B cell (primary cell): ENCODE measurements around the gene PPP1R11. TPM values are rescaled to one million over a fixed set of nuclear protein-coding genes. Genes with fewer than 3 reads are reported as not detected.

ENCODE experiments used
- ATAC-seq: fragments of 200-7000 bp; cut with Tn5 transposase; one replicate; pipeline ENCODE4 v1.10.0; 2021; ENCODE audit warnings: low read depth, mild to moderate bottlenecking, moderate number of reproducible peaks, moderate library complexity
- CTCF ChIA-PET: fragments of 350-600 bp; sonication (Branson Sonifier 250); formaldehyde crosslinking; loops from one replicate; lab custom pipeline; 2021; ENCODE audit warnings: antibody characterized with exemption, inconsistent platforms; lab: Charles Lee
- POLR2A ChIA-PET: fragments of 350-600 bp; sonication (Branson Sonifier 250); formaldehyde crosslinking; loops from one replicate; lab custom pipeline; 2021; ENCODE audit warnings: antibody characterized with exemption; lab: Charles Lee
- DNase-seq: peaks from one replicate; pipeline ENCODE4 v3.0.0; 2013
- H2AFZ ChIP-seq: 2 replicates; pipeline ENCODE4 v1.6.1; 2012; ENCODE audit warnings: mild to moderate bottlenecking, low read depth, low read length; ENCODE audit not compliant: insufficient read depth, poor library complexity, severe bottlenecking
- H3K27ac ChIP-seq, 2 donors: 1 replicate in 1 of 2; 2 replicates in 1 of 2; pipeline ENCODE4 v1.5.1; 2012 to 2013; ENCODE audit warnings: low read length in 2 of 2, mild to moderate bottlenecking in 2 of 2, moderate library complexity in 1 of 2
- H3K27me3 ChIP-seq, 4 experiments: fragments of 200-600 bp in 1 of 4; sonication (generic) in 1 of 4; replicated peaks in 1 of 4; 1 replicate in 2 of 4; 2 replicates in 2 of 4; pipeline versions ENCODE4 v1.6.1 to v1.7.0; 2013 to 2016; ENCODE audit warnings: low read length in 3 of 4, mild to moderate bottlenecking in 2 of 4, mixed read lengths in 1 of 4, moderate library complexity in 1 of 4; ENCODE audit not compliant: insufficient read depth in 4 of 4, control insufficient read depth in 3 of 4; ENCODE audit errors: control extremely low read depth in 1 of 4
- H3K36me3 ChIP-seq, 2 experiments: replicated peaks in 1 of 2; 1 replicate in 1 of 2; 2 replicates in 1 of 2; pipeline versions ENCODE4 v1.6.1 to v1.7.1; 2013; ENCODE audit warnings: low read length in 1 of 2; ENCODE audit not compliant: insufficient read depth in 2 of 2, control insufficient read depth in 1 of 2; ENCODE audit errors: control extremely low read depth in 1 of 2, extremely low read depth in 1 of 2
- H3K4me1 ChIP-seq, 2 donors: fragments of 200-600 bp in 1 of 2; sonication (generic) in 1 of 2; 1 replicate in 1 of 2; 2 replicates in 1 of 2; pipeline versions ENCODE4 v1.5.1 to v1.6.1; 2013 to 2017; ENCODE audit warnings: low read length in 2 of 2; ENCODE audit not compliant: control insufficient read depth in 2 of 2, insufficient read depth in 2 of 2
- H3K4me2 ChIP-seq: replicated peaks from 2 replicates; pipeline ENCODE3; 2012; ENCODE audit warnings: mild to moderate bottlenecking, low read depth, low read length; ENCODE audit not compliant: poor library complexity, severe bottlenecking
- H3K4me3 ChIP-seq, 5 experiments: fragments of 200-600 bp in 1 of 5; sonication (generic) in 1 of 5; 1 replicate in 3 of 5; 2 replicates in 2 of 5; pipeline versions ENCODE4 v1.5.1 to v1.7.0; 2011 to 2016; ENCODE audit warnings: low read length in 4 of 5, mild to moderate bottlenecking in 4 of 5, low read depth in 2 of 5, control low read depth in 1 of 5, moderate library complexity in 1 of 5; ENCODE audit not compliant: insufficient read depth in 1 of 5; ENCODE audit errors: control extremely low read depth in 1 of 5, extremely low read depth in 1 of 5
- H3K79me2 ChIP-seq: fragments of 200-600 bp; sonication (generic); one replicate; pipeline ENCODE4 v1.6.0; 2016; ENCODE audit warnings: low read length; ENCODE audit not compliant: control insufficient read depth, insufficient read depth
- H3K9ac ChIP-seq: fragments of 200-600 bp; sonication (generic); 2 replicates; pipeline ENCODE4 v1.6.1; 2017; ENCODE audit warnings: mild to moderate bottlenecking, low read length, moderate library complexity
- H3K9me3 ChIP-seq, 3 donors: one replicate each; pipeline versions ENCODE4 v1.6.1 to v1.7.1; 2013; ENCODE audit warnings: low read length in 2 of 3; ENCODE audit not compliant: control insufficient read depth in 2 of 3, insufficient read depth in 1 of 3; ENCODE audit errors: control extremely low read depth in 1 of 3
- H4K20me1 ChIP-seq: 2 replicates; pipeline ENCODE4 v1.6.0; 2012; ENCODE audit warnings: mild to moderate bottlenecking, low read length; ENCODE audit not compliant: insufficient read depth, control insufficient read depth, poor library complexity, severe bottlenecking
- H3K27ac Mint-ChIP-seq: one replicate; pipeline ENCODE4 v1.8.0; 2021; ENCODE audit warnings: mixed read lengths
- H3K27me3 Mint-ChIP-seq: one replicate; pipeline ENCODE4 v1.8.0; 2021; ENCODE audit warnings: mixed read lengths
- H3K4me1 Mint-ChIP-seq: one replicate; pipeline ENCODE4 v1.8.0; 2021; ENCODE audit warnings: mixed read lengths
- H3K4me3 Mint-ChIP-seq: one replicate; pipeline ENCODE4 v1.8.0; 2021; ENCODE audit warnings: mixed read lengths
- H3K9me3 Mint-ChIP-seq: one replicate; pipeline ENCODE4 v1.8.0; 2022; ENCODE audit warnings: mixed read lengths; ENCODE audit not compliant: insufficient read depth
- EZH2 ChIP-seq: IDR thresholded peaks from 2 replicates; pipeline ENCODE4 v1.6.1; 2012; ENCODE audit warnings: borderline replicate concordance, low read depth, mild to moderate bottlenecking, moderate library complexity, low read length; ENCODE audit not compliant: insufficient read depth, poor library complexity, severe bottlenecking
- WGBS: methylation state at CpG from one replicate; pipeline ENCODE4 v1.1.5; 2013; ENCODE audit warnings: missing lambda C conversion rate; ENCODE audit not compliant: insufficient coverage; 5-methylcytosine and 5-hydroxymethylcytosine counted together
- intact Hi-C: fragments of 100-400 bp; cut with micrococcal nuclease; formaldehyde crosslinking; loops from one replicate; pipeline ENCODE4 v1.10.0; 2022
- polyA plus RNA-seq: library from polyadenylated mRNA; depleted of rRNA; stranded (reverse); fragments of >200 nt; gene quantifications from 2 replicates; pipeline ENCODE4 v1.2.3, GENCODE V29; 2012
- total RNA-seq, 2 donors: library from RNA; stranded (reverse); fragments of 120-200 nt in 1 of 2; gene quantifications; 1 replicate in 1 of 2; 2 replicates in 1 of 2; pipeline versions ENCODE4 v1.2.3 to v1.2.4, GENCODE V29; 2013 to 2022
- TF ChIP-seq, protein P1 (sequence below): fragments of 200-600 bp; IDR thresholded peaks from one replicate; pipeline ENCODE4 v1.8.0; 2022; ENCODE audit warnings: antibody characterized with exemption, mild to moderate bottlenecking

The PPP1R11 gene
- total and polyA plus RNA-seq, 2 donors (not counting 1 experiment from before 2014, with no cell fraction given), result 44.8 to 47.8 TPM

DNA sequence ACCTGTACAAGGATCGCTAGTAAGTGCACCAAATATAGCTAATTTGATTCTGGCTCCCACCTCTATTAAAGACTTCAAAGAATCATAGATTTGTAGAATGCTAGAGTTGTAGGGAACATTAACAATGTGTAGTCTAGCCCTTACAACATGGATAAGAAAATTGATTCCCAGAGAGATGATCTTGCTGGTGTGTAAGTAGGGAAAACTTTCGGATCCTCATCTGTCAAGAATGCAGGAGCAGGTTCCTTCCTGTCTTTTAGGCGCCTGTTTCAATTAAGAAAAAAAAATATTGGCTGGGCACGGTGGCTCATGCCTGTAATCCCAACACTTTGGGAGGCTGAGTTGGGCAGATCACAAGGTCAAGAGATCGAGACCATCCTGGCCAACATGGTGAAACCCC, 20.9 kb downstream of the PPP1R11 start:
- Mint-ChIP-seq H3K27me3 (peaks cover 59% of the 10 kb centered on the region), H3K9me3 (no peaks in the 10 kb centered on the region), H3K4me3 (no peak overlapping the region), H3K27ac (no peak overlapping the region), H3K4me1 (no peaks in the 10 kb centered on the region)
- Histone ChIP-seq H2AFZ (no peak overlapping the region), H3K27me3 (peaks cover 0 to 51% (median 41%) of the 10 kb centered on the region in 4 experiments), H4K20me1 (no peaks in the 10 kb centered on the region), H3K4me2 (no peak overlapping the region), H3K27ac (no peak overlapping the region), H3K36me3 (no peaks in the 10 kb centered on the region), H3K4me3 (no peak overlapping the region), H3K9me3 (peaks cover 0 to 5% (median 0%) of the 10 kb centered on the region in 3 donors), H3K9ac (no peak overlapping the region), H3K4me1 (no peaks in the 10 kb centered on the region), H3K79me2 (no peaks in the 10 kb centered on the region)
- DNase-seq (no peak), ATAC-seq (no peak)
- intact Hi-C loops, result no loop called here
- no peak for TF ChIP-seq EZH2
- TF ChIP-seq, protein P1, sequence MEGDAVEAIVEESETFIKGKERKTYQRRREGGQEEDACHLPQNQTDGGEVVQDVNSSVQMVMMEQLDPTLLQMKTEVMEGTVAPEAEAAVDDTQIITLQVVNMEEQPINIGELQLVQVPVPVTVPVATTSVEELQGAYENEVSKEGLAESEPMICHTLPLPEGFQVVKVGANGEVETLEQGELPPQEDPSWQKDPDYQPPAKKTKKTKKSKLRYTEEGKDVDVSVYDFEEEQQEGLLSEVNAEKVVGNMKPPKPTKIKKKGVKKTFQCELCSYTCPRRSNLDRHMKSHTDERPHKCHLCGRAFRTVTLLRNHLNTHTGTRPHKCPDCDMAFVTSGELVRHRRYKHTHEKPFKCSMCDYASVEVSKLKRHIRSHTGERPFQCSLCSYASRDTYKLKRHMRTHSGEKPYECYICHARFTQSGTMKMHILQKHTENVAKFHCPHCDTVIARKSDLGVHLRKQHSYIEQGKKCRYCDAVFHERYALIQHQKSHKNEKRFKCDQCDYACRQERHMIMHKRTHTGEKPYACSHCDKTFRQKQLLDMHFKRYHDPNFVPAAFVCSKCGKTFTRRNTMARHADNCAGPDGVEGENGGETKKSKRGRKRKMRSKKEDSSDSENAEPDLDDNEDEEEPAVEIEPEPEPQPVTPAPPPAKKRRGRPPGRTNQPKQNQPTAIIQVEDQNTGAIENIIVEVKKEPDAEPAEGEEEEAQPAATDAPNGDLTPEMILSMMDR, result no peak
- WGBS, result 81% methylated on average over 2 of the region's 5 CpGs
- CTCF ChIA-PET, result interaction anchor here (0.8 to 3.9 kb wide), 3 partner anchors 15 to 50 kb away, joined by 3 to 21 read pairs (median 3); no protein-coding TSS in a partner anchor
- POLR2A ChIA-PET, result no interaction called here

DNA sequence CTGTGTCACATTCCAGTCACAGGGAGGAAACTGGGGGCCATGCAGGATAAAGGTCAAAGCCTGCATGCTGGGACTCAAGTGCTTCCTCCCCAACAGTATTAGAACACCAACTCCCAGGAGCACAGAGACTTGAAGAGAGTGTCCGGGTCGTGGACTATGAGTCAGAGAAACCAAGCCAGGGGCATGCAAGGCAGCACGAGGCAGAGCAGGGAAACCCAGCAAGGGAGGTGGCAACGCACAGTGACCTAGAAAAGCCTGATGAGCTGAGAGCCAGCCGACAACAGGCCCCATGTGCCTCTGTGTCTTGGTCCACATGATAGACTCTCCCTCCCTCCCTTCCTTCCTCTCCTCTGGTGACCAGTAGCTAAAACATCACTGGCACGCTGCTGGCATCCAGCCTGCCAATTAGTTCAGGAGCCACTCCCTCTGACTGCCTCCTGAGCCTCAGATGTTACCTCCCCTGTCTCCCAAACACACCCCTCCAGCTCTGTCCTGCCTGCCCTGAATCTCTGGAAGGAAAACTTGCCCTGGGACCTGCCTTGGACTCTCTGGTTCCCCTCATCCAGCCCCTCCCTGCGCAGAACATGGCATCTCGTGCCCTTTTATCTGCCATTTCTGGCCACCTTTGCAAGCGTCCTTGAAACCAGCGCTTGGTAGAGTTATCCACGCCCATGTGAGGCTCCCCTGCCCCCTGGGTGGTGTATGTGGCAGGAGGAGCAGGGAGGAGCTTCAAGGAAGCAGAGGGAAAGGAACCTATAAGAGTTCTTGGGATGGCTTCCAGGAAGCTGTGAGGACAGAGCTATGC, 24.8 kb downstream of the PPP1R11 start:
- H3K79me2 ChIP-seq, result no peaks in the 10 kb centered on the region
- H3K27ac ChIP-seq, result no peak overlapping the region
- H3K4me2 ChIP-seq, result no peak overlapping the region
- ATAC-seq, result no peak
- Mint-ChIP-seq H3K27me3 (peaks cover 83% of the 10 kb centered on the region), H3K4me1 (no peaks in the 10 kb centered on the region), H3K9me3 (no peaks in the 10 kb centered on the region), H3K4me3 (no peak overlapping the region), H3K27ac (no peak overlapping the region)
- H4K20me1 ChIP-seq, result no peaks in the 10 kb centered on the region
- ChIA-PET CTCF (no interaction called here), POLR2A (no interaction called here)
- H3K4me1 ChIP-seq, result no peaks in the 10 kb centered on the region
- intact Hi-C loops, result no loop called here
- H3K36me3 ChIP-seq, result no peaks in the 10 kb centered on the region
- H3K27me3 ChIP-seq, result peaks cover 0 to 66% (median 45%) of the 10 kb centered on the region in 4 experiments
- no peak overlapping the region for H3K9ac ChIP-seq
- no peak overlapping the region for H2AFZ ChIP-seq
- H3K9me3 ChIP-seq, result no peaks in the 10 kb centered on the region
- 78% methylated on average over 11 of the region's 11 CpGs for WGBS
- no peak overlapping the region for H3K4me3 ChIP-seq
- no peak for TF ChIP-seq EZH2
- TF ChIP-seq, protein P1, result no peak
- DNase-seq, result no peak
